RWPE2 (cell line): ENCODE data around the gene SMAD3.

Experiments
- ATAC-seq: fragments of 200-7000 bp; cut with Tn5 transposase; 3 replicates; pipeline ENCODE4 v1.9.1; 2021; ENCODE audit warnings: low read depth
- DNase-seq: peaks from one replicate; pipeline ENCODE4 v3.0.0-alpha.2; 2020; ENCODE audit warnings: low spot score
- H3K27ac ChIP-seq: fragments of 450-650 bp; 2 replicates; pipeline ENCODE4 v1.5.1; 2017; ENCODE audit warnings: mild to moderate bottlenecking; ENCODE audit not compliant: poor library complexity, severe bottlenecking
- H3K27me3 ChIP-seq: fragments of 250-450 bp; sonication (Bioruptor Pico); 2 replicates; pipeline ENCODE4 v1.5.1; 2021; ENCODE audit warnings: mild to moderate bottlenecking, moderate library complexity; ENCODE audit not compliant: insufficient read depth, poor library complexity, severe bottlenecking
- H3K36me3 ChIP-seq: fragments of 250-450 bp; sonication (Bioruptor Pico); 2 replicates; pipeline ENCODE4 v1.5.1; 2020; ENCODE audit warnings: low read depth, mild to moderate bottlenecking, moderate library complexity
- H3K4me1 ChIP-seq: fragments of 250-450 bp; sonication (Bioruptor Pico); 2 replicates; pipeline ENCODE4 v1.5.1; 2021; ENCODE audit warnings: mild to moderate bottlenecking, moderate library complexity; ENCODE audit not compliant: insufficient read depth, poor library complexity, severe bottlenecking
- H3K4me3 ChIP-seq: fragments of 250-450 bp; sonication (Bioruptor Pico); 2 replicates; pipeline ENCODE4 v1.5.1; 2021; ENCODE audit warnings: mild to moderate bottlenecking, moderate library complexity; ENCODE audit not compliant: severe bottlenecking
- H3K9me3 ChIP-seq: fragments of 250-450 bp; sonication (Bioruptor Pico); 2 replicates; pipeline ENCODE4 v1.5.1; 2021; ENCODE audit warnings: mild to moderate bottlenecking, moderate library complexity; ENCODE audit not compliant: severe bottlenecking
- TF ChIP-seq, protein P1 (sequence below): fragments of 450-650 bp; IDR thresholded peaks from one replicate; pipeline ENCODE4 v1.5.1; 2017; ENCODE audit warnings: mild to moderate bottlenecking, moderate library complexity; ENCODE audit not compliant: poor library complexity, severe bottlenecking

Gene SMAD3

DNA sequence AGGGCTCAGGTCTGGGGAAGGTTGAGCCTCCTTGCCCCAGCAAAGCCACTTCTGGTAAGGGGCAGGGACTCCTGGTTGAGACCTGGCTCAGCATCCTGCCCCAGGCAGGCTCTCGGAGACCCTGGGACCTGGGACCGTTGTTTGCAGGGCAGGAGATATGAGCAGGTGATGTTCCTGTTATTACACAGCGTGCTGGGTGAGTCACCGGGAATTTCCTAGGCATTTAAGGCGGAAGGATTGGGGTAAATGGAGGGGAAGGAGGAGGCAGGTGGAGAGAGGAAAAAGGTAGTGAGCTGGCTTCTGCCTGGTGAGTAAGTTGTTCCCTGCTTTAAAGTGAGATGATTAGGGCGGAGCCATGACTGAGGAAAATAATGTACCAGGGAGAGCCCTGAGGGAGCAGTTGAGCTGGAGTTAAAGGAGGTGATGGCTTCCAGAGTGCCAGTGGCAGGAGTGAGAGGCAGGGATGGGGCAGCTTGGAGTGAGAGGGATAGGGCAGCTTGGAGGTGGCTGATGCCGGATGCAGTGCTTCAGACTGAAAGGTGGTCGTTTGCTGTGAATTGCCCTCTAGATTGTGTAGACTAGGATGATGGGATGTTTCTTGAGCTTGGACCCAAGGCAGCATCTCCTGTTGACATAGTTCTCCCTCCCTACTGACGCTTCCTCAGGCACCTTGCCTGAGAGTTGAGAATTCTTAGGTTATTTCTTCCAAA lies 109.6 kb downstream of the SMAD3 start:
- Histone ChIP-seq H3K27me3 (no peaks in the 10 kb centered on the region), H3K36me3 (peaks cover 68% of the 10 kb centered on the region), H3K4me1 (peaks cover 48% of the 10 kb centered on the region), H3K4me3 (no peak overlapping the region), H3K9me3 (no peaks in the 10 kb centered on the region), H3K27ac (peak overlapping the region; percentile 84)
- peak; percentile 96 for DNase-seq
- peak; percentile 88 for ATAC-seq
- TF ChIP-seq, protein P1, sequence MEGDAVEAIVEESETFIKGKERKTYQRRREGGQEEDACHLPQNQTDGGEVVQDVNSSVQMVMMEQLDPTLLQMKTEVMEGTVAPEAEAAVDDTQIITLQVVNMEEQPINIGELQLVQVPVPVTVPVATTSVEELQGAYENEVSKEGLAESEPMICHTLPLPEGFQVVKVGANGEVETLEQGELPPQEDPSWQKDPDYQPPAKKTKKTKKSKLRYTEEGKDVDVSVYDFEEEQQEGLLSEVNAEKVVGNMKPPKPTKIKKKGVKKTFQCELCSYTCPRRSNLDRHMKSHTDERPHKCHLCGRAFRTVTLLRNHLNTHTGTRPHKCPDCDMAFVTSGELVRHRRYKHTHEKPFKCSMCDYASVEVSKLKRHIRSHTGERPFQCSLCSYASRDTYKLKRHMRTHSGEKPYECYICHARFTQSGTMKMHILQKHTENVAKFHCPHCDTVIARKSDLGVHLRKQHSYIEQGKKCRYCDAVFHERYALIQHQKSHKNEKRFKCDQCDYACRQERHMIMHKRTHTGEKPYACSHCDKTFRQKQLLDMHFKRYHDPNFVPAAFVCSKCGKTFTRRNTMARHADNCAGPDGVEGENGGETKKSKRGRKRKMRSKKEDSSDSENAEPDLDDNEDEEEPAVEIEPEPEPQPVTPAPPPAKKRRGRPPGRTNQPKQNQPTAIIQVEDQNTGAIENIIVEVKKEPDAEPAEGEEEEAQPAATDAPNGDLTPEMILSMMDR: no peak

- DNase-seq: no peak
- H3K27me3 ChIP-seq: no peaks in the 10 kb centered on the region
- TF ChIP-seq, protein P1: no peak
- H3K9me3 ChIP-seq: no peaks in the 10 kb centered on the region
- ATAC-seq: no peak
- no peak overlapping the region for H3K4me3 ChIP-seq
- H3K36me3 ChIP-seq: peaks cover 68% of the 10 kb centered on the region
- H3K27ac ChIP-seq: peak overlapping the region; percentile 84
- H3K4me1 ChIP-seq: peaks cover 48% of the 10 kb centered on the region
Measured at GRCh38 chr15:67175643-67176071, 110.3 kb downstream of the SMAD3 start.

GRCh38 chr15:67176195-67176971 lies 111.0 kb downstream of the SMAD3 start:
- DNase-seq (no peak), ATAC-seq (no peak)
- Histone ChIP-seq H3K27me3 (no peaks in the 10 kb centered on the region), H3K4me1 (peaks cover 48% of the 10 kb centered on the region), H3K4me3 (no peak overlapping the region), H3K36me3 (peaks cover 66% of the 10 kb centered on the region), H3K27ac (peak overlapping the region; percentile 84), H3K9me3 (no peaks in the 10 kb centered on the region)
- TF ChIP-seq, protein P1: no peak

DNA sequence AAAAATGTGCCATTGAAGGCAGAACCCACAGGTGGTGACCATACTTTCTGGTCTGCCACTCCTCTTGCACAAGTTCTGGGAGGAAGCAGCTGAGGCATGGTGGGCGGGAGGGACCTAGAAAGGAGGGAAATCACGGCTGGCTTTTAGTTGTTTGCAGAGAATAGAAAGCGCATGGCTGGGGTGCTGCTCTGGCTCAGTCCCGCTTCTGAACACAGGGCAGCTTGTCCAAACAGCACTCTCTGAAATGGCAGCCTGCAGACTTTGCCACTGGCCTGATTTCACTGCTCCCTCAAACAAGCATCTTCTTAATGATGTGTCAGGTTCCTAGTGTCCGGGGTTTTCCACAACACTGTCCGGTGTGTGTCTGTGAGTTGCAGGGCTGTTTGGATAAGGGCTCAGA lies 112.3 kb downstream of the SMAD3 start:
- H3K4me1 ChIP-seq: peaks cover 48% of the 10 kb centered on the region
- ATAC-seq: no peak
- no peaks in the 10 kb centered on the region for H3K27me3 ChIP-seq
- H3K9me3 ChIP-seq: no peaks in the 10 kb centered on the region
- no peak overlapping the region for H3K4me3 ChIP-seq
- peak overlapping the region; percentile 84 for H3K27ac ChIP-seq
- DNase-seq: no peak
- peaks cover 67% of the 10 kb centered on the region for H3K36me3 ChIP-seq
- TF ChIP-seq, protein P1: no peak
